Amniotic epithelial cell (primary cell): ENCODE results near the gene PPIA.
A peak's percentile ranks its signal among the peaks of the same experiment; 100 is the strongest.
"Not testable (repeated sequence)": the region's sequence is repeated elsewhere in the genome, so short reads cannot be mapped to it uniquely, and the experiment has no call there.

ENCODE experiments used
- DNase-seq: peaks from one replicate; pipeline ENCODE4 v3.0.0-alpha.2; 2010; ENCODE audit warnings: low read depth

Gene PPIA

GRCh38 chr7:44787762-44788161 is 8.7 kb upstream of the PPIA start:
- DNase-seq: no peak

GRCh38 chr7:44789990-44790389 is 6.5 kb upstream of the PPIA start:
- no peak for DNase-seq

- peak; percentile 77 for DNase-seq
Observed at GRCh38 chr7:44791278-44792219, 4.9 kb upstream of the PPIA start.

DNA sequence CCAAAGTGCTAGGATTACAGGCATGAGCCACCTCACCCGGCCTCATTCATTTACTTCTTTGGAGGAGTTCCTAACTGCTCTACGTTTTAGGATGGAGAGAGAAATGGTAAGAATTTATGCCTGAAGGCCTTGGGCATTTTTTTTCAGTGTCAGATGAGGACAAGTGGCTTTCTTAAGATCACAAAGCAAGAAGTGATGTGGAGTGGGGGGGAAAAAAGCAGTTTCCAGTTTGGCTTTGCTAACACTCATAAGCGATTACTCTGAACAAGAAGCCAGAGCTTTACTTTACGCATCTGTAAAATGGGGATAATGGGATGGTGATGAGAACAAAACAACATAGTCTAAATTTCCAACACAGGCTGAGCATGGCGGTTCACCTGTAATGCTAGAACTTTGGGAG is 2.6 kb upstream of the PPIA start:
- no peak for DNase-seq

DNA sequence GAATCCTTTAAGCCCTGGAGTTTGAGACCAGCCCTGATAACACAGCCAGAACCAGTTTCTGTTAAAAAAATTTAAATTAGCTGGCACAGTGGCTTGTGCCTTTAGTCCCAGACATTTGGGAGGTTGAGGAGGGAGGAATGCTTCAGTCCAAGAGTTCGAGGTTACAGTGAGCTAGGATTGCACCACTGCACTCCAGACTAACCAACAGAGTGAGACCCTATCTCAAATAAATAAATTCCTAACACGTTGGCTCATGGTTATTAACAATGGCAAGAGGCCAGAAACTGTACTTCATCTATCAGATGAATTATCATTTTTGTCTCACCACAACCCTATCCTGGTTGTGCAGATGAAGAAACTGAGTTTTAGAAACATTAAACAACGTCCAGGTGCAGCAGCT is 2.1 kb upstream of the PPIA start:
- peak; percentile 45 for DNase-seq

DNA sequence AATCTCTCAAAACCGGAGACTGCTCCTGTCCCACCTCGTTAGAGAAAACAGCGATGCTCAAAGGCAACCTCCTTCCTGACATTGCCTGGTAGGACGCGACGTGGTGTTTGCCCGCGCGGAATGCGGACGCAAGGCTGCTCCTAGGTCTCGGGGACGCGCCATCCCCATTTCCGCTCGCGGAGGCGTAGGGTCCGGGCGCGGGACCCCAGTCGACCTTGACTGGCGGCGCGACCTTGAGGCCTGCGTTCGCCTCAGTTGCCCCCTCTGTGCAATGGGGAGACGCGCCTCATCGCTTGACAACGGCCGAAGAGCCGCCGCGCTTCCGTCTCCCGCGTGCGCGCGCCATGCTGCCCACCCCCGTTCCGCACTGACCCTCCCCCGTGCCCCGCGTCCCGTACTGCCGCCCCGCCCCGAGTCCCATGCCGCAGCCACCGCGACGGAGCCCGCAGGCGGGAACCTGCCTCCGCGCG is 412 bp upstream of the PPIA start:
- DNase-seq: no peak

DNA sequence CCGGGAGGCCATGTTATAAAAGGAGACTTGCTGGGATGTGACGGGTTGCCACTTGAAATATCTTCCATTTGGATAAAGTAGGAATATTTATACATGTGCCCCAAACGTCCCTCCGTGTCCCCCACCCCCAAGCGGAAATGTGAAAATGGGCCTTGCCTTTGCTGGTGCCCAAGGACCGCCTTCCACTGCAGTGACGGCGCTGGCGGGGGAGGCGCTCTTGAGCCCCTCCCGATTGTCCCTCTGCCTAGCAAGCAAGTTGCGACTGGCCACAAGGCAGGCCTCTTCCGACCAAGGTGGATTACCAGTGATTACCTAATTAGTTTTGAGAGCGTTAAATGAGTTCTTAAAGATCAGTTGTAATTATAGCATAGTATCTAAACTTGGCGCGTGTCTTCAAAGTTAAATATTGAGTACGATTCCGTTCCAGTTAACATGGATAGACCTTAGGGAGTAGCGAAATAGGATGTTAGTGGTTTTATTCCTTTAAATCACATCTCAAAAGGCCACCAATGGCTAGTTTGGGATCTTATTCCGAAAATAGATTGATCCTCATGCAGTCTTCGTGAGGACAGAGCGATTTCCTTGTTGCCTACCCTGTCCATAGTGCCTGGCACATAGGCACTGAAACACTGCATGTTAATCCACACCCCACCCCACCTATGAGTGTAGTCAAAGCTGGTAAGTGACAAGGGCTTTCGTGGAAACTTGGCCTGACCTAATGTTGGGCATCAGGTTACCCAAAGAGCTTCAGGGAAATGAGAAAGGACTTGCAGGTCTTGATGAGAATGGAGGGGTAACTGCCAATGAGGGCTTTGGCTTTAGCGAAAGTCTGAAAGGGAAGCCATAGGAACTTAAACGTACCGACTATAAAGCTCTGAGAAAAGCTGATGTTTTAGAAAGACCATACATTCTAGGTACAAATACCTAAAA is 1.1 kb downstream of the PPIA start:
- DNase-seq: peak; percentile 67

GRCh38 chr7:44798649-44799305 is 2.3 kb downstream of the PPIA start:
- DNase-seq: no peak

- DNase-seq: no peak
Observed at GRCh38 chr7:44799939-44800338, 3.5 kb downstream of the PPIA start.

GRCh38 chr7:44801890-44802289 is 5.4 kb downstream of the PPIA start:
- DNase-seq: peak; percentile 85

DNA sequence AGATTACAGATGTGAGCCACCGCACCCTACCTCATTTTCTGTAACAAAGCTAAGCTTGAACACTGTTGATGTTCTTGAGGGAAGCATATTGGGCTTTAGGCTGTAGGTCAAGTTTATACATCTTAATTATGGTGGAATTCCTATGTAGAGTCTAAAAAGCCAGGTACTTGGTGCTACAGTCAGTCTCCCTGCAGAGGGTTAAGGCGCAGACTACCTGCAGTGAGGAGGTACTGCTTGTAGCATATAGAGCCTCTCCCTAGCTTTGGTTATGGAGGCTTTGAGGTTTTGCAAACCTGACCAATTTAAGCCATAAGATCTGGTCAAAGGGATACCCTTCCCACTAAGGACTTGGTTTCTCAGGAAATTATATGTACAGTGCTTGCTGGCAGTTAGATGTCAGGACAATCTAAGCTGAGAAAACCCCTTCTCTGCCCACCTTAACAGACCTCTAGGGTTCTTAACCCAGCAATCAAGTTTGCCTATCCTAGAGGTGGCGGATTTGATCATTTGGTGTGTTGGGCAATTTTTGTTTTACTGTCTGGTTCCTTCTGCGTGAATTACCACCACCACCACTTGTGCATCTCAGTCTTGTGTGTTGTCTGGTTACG is 6.0 kb downstream of the PPIA start:
- DNase-seq: no peak

- not testable (repeated sequence) for DNase-seq
Observed at GRCh38 chr7:44803828-44804519, 7.5 kb downstream of the PPIA start.

GRCh38 chr7:44805950-44806349 is 9.5 kb downstream of the PPIA start:
- DNase-seq: no peak

DNA sequence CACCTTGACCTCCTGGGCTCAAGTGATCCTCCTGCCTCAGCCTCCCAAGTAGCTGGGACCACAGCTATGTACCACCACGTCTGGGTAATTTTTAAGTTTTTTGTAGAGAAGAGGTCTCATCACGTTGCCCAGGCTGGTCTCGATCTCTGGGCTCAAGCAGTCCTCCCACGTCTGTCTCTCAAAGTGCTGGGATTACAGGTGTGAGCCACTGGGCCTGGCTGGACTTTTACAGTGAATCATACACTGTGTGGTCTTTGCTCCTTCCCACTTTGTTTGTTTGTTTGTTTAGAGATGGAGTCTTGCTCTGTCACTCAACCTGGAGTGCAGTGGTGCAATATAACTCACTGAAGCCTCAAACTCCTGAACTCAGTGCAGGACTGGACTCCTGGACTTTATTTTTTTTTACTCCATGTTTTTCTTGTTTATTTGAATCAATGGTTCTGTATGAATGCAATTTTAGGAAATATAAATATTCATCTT is 12.5 kb downstream of the PPIA start:
- DNase-seq: no peak

- no peak for DNase-seq
Observed at GRCh38 chr7:44811093-44811492, 14.6 kb downstream of the PPIA start.

DNA sequence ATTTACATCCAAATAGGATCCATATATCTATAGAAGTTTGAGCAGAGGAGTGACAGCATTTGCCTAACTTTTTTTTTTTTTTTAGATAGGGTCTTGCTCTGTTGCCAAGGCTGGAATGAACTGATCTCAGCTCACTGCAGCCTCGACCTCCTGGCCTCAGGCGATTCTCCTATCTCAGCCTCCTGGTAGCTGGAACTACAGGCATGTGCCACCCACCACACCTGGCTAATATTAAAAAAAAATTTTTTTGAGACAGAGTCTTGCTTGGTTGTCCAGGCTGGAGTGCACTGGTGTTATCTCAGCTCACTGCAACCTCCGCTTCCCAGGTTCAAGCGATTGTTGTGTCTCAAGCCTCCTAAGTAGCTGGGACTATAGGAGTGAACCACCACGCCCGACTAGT is 15.1 kb downstream of the PPIA start:
- no peak for DNase-seq

DNA sequence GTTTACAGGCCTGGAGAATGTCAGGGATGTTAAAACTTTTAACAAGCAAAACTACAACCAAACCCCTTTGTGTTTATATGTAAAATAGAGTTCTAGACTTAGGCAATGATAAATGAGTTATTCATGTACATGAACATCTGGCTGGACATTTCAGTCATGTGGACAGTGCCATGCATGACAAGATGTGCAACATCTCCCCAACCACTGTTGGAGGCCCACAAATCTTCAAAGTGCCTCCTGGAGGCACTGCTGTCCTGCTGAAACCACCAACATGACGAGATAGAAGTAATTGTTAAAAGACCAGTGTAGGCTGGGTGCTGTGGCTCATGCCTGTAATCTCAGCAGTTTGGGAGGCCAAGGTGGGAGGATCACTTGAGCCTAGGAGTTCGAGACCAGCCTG is 18.4 kb downstream of the PPIA start:
- no peak for DNase-seq

- no peak for DNase-seq
Observed at GRCh38 chr7:44819292-44819691, 22.8 kb downstream of the PPIA start.

DNA sequence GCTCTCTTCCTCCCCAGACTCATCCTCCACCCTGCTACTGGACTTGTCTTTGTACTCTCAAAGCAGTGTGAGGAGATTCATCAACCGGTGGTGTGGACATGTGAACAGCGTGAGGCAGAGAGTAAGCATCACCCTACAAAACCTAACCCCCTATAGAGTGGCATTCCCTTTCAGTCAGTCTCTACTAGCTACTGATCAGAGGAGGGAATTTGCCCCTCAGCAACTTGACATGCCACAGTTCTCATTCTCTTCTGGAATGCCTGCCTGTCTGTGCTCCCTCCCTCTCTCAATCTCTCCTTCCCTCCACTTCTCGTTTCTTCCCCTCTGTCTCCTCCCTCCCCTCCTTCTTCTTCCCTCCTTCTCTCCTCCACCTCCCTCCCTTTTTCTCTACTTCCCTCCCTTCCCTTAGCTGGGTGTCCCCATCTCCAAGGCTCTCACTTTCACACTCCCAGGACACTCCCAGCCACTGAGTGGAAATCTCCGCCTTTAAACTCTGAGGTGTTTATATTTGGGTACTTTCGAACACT is 26.8 kb downstream of the PPIA start:
- DNase-seq: no peak

- peak; percentile 54 for DNase-seq
Observed at GRCh38 chr7:44824894-44825526, 28.5 kb downstream of the PPIA start.
